SK-N-SH treated with all-trans-retinoic acid at 6 μM for 48 hours (cell line): ENCODE data around the gene MINK1.

Experiments used
- ARNTL ChIP-seq: fragments of 450-650 bp; formaldehyde crosslinking; IDR thresholded peaks from 2 replicates; pipeline ENCODE4 v1.5.0; 2020; ENCODE audit warnings: low read depth, mild to moderate bottlenecking, moderate library complexity, borderline replicate concordance
- ZNF565 ChIP-seq: fragments of 450-650 bp; formaldehyde crosslinking; conservative IDR thresholded peaks from 2 replicates; pipeline ENCODE4 v1.5.0; 2020; ENCODE audit warnings: low read depth, mild to moderate bottlenecking, moderate library complexity
- ZNF70 ChIP-seq: fragments of 450-650 bp; formaldehyde crosslinking; IDR thresholded peaks from 2 replicates; pipeline ENCODE4 v1.5.0; 2020; ENCODE audit warnings: mild to moderate bottlenecking, moderate library complexity
- TF ChIP-seq, protein P1 (sequence below): fragments of 250-450 bp; sonication (Bioruptor Pico); IDR thresholded peaks from 2 replicates; pipeline ENCODE4 v1.5.1; 2020; ENCODE audit warnings: low read depth, mild to moderate bottlenecking, moderate library complexity

DNA sequence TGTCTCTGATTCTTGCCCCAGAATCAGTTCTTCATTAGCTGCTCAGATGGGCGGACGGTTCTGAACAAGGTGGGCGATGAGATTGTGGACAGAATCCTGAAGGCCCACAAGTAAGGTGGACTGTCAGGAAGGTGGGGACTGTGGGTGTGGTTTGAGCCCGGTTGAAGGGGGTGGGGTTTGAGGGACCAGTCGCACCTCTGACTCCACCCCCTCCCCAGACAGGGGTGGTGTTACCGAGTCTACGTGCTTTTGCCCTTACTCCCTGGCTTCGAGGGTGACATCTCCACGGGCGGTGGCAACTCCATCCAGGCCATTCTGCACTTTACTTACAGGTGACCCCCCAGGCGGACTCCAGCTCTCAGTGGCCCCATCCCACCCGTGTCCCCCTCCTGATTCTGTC lies 14.9 kb upstream of the MINK1 start:
- TF ChIP-seq, protein P1, sequence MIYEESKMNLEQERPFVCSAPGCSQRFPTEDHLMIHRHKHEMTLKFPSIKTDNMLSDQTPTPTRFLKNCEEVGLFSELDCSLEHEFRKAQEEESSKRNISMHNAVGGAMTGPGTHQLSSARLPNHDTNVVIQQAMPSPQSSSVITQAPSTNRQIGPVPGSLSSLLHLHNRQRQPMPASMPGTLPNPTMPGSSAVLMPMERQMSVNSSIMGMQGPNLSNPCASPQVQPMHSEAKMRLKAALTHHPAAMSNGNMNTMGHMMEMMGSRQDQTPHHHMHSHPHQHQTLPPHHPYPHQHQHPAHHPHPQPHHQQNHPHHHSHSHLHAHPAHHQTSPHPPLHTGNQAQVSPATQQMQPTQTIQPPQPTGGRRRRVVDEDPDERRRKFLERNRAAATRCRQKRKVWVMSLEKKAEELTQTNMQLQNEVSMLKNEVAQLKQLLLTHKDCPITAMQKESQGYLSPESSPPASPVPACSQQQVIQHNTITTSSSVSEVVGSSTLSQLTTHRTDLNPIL (CRISPR knock-in tag), result no peak
- TF ChIP-seq ARNTL (CRISPR knock-in tag), result no peak
- TF ChIP-seq ZNF565 (CRISPR knock-in tag), result no peak
- TF ChIP-seq ZNF70 (CRISPR knock-in tag), result no peak
